Activated CD4-positive, alpha-beta T cell treated with anti-CD3 and anti-CD28 coated beads, Interleukin-2, amount 10 ng/mL, durations not matched to agents 24 days and 14 days (primary cell): ENCODE measurements around the gene CLASRP. TPM values are rescaled to one million over a fixed set of nuclear protein-coding genes. Genes with fewer than 3 reads are reported as not detected.
A peak's percentile ranks its signal among the peaks of the same experiment; 100 is the strongest.

Source experiments
- DNase-seq: peaks from one replicate; pipeline ENCODE4 v3.0.0; 2022
- H3K27ac Mint-ChIP-seq: one replicate; pipeline ENCODE4 v1.8.0; 2022; ENCODE audit warnings: mild to moderate bottlenecking, mixed read lengths
- H3K27me3 Mint-ChIP-seq: one replicate; pipeline ENCODE4 v1.8.0; 2022; ENCODE audit warnings: mixed read lengths
- H3K36me3 Mint-ChIP-seq: one replicate; pipeline ENCODE4 v1.8.0; 2022; ENCODE audit warnings: low read depth, mild to moderate bottlenecking, mixed read lengths
- H3K4me1 Mint-ChIP-seq: one replicate; pipeline ENCODE4 v1.8.0; 2021; ENCODE audit warnings: mixed read lengths
- H3K4me3 Mint-ChIP-seq: one replicate; pipeline ENCODE4 v1.8.0; 2022; ENCODE audit warnings: mild to moderate bottlenecking, moderate library complexity, mixed read lengths
- H3K9me3 Mint-ChIP-seq: one replicate; pipeline ENCODE4 v1.8.0; 2021; ENCODE audit warnings: mixed read lengths
- intact Hi-C: fragments of 100-400 bp; cut with micrococcal nuclease; formaldehyde crosslinking; loops from one replicate; pipeline ENCODE4 v1.15.1; 2023
- total RNA-seq: library from RNA; stranded (reverse); gene quantifications from 2 replicates; pipeline ENCODE4 v1.2.3, GENCODE V29; 2022

Gene CLASRP
- total RNA-seq, 1 donor from 2014 or later = 111 TPM

GRCh38 chr19:45075301-45076028 is 36.6 kb downstream of the CLASRP start:
- peaks cover 10% of the 10 kb centered on the region for H3K36me3 Mint-ChIP-seq
- peak; percentile 83 for DNase-seq
- H3K27me3 Mint-ChIP-seq = no peaks in the 10 kb centered on the region
- H3K4me1 Mint-ChIP-seq = peaks cover 21% of the 10 kb centered on the region
- peak overlapping the region; percentile 80 for H3K27ac Mint-ChIP-seq
- H3K9me3 Mint-ChIP-seq = no peaks in the 10 kb centered on the region
- intact Hi-C loops = loop anchor here (5.0 kb wide), 2 partner anchors 73 to 1308 kb away; partner anchors contain the start of gene RELB
- H3K4me3 Mint-ChIP-seq = peak overlapping the region; percentile 86

DNA sequence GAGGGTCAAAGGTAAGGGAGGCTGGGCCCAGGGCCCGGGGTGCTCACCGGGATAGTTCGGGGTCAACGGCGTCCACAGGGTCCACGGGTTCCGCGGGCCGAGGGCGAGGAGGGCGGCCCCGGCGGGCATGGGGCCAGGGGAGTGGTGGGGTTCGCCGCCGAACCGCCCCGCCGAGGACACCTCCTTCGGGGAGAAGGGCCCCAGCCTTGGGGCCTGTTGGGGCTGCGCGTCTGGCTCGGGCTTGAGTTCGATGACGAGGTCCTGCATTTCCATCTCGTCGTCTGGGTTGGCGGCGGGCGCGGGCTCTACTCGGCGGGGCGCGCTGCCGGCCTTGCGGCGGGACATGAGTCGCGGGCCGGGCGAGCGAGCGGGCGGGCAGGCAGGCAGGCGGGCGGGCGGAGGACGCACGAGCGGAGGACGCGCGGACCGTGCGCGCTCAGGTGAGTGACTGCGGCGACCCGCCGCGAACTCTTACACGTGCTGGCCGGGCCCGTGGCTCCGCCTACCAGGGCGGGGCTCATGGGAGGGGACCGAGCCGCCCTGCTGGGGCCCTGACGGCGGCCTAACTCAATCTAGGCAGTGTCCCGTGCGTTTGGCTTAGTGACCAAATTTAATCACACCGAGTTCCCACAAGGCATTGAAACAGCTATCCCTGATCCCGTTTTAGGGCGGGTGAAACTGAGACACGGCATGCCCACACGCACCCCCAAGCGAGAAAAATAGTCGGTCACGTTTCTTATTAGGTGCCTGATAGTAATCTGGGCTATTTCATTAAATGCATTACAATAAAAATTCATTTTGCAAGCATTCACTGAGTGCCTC is 37.4 kb downstream of the CLASRP start, which contains the start of gene ZNF296:
TSS of gene ZNF296 (minus strand) at position 450 of the 822 bp plus-strand sequence. CDS start at position 345, 105 bp downstream.
- H3K9me3 Mint-ChIP-seq = no peaks in the 10 kb centered on the region
- intact Hi-C loops = loop anchor here (5.0 kb wide), 2 partner anchors 74 to 1309 kb away; partner anchors contain the start of gene RELB
- no peaks in the 10 kb centered on the region for H3K27me3 Mint-ChIP-seq

DNA sequence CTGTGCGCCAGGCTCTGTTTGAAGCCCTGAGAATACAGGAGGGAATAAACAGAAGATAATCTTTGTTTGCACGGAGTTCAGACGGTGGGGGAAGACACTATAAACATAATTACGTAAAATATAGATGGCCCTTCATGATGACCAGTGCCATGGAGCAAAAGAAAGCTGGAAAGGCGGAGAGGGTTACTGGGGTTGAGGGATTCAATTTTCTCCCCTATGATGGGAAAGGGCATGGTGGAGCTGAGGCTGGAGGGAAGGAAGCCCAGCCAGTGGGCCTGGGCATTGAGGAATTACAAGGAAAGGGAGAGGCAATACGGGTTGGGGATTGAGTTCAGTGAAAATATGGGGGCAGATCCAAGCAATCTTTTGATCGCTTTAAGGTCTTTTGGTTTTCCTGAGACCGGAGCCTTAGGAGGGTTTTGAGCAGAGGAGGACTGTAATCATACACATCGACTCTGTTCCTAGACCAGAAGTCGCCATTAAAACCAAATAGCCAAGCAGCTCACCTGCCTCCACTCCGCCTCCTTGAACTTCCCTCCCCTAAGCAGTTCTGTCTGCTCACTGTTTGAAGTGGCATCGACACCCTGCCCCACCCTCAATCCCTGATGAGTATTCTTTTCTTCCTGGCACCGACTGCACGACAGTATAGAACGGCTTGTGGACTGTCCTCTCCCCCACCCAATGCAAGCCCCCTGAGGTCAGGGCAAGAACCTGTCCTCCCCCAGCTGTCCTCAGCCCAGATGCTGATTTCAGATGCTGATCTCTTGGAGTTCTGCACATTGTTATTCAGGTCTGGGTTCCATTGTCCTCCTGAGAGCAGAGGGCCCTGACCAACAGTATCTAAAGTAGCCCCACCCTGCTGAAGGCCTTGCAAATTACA is 38.2 kb downstream of the CLASRP start:
- H3K4me1 Mint-ChIP-seq = peaks cover 28% of the 10 kb centered on the region
- intact Hi-C loops = loop anchor here (5.0 kb wide), 2 partner anchors 75 to 1310 kb away; partner anchors contain the start of gene RELB

More for the DNA sequence above, 37.4 kb downstream of the CLASRP start, which contains the start of gene ZNF296:
- H3K4me1 Mint-ChIP-seq = peaks cover 24% of the 10 kb centered on the region
- peaks cover 7% of the 10 kb centered on the region for H3K36me3 Mint-ChIP-seq
- peak within 1 kb of the TSS; percentile 80 for H3K27ac Mint-ChIP-seq
- H3K4me3 Mint-ChIP-seq = peak within 1 kb of the TSS; percentile 86
- DNase-seq = peak; percentile 95

DNA sequence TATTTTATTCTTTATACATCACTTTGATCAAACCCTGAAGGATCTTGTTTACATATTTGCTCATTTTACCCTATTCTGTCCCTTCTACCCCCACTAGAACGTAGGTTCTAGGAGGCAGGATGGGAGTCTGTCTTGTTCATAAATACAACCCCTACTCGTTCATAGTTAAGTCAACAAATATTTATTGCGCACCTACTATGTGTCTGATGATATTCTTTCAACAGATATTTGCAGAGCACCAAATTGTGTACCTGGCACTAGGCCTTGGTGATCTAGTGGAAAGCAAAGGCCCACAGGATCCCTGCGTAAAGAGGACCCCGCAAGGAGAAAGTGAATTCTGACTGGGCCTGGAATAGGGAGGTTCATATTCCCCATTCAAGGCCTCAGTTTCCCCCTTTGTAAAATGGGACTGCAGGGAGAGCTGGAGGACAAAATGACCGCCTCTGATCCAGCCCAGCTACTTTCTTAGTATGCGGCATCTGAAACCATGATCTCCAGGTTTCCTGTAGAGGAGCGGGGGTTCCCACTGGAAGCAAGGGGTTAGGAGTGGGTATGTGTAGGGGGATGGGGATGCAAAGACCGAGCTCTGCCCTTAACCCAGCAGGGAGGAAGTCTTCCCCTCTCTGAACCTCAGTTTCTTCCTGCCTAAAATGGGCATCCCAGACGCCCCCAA is 39.7 kb downstream of the CLASRP start:
- Mint-ChIP-seq H3K27me3 (no peaks in the 10 kb centered on the region), H3K27ac (peak overlapping the region; percentile 94), H3K4me1 (peaks cover 31% of the 10 kb centered on the region), H3K4me3 (peak overlapping the region; percentile 100), H3K36me3 (peaks cover 19% of the 10 kb centered on the region), H3K9me3 (no peaks in the 10 kb centered on the region)
- no peak for DNase-seq
- intact Hi-C loops = loop anchor here (1.0 to 5.0 kb wide), 6 partner anchors 13 to 1311 kb away; partner anchors contain the start of genes BLOC1S3, CLASRP, RELB and TRAPPC6A

More for the DNA sequence above, 38.2 kb downstream of the CLASRP start:
- Mint-ChIP-seq H3K9me3 (no peaks in the 10 kb centered on the region), H3K27ac (peak overlapping the region; percentile 59), H3K36me3 (peaks cover 13% of the 10 kb centered on the region), H3K4me3 (peak overlapping the region; percentile 86), H3K27me3 (no peaks in the 10 kb centered on the region)
- DNase-seq = no peak

DNA sequence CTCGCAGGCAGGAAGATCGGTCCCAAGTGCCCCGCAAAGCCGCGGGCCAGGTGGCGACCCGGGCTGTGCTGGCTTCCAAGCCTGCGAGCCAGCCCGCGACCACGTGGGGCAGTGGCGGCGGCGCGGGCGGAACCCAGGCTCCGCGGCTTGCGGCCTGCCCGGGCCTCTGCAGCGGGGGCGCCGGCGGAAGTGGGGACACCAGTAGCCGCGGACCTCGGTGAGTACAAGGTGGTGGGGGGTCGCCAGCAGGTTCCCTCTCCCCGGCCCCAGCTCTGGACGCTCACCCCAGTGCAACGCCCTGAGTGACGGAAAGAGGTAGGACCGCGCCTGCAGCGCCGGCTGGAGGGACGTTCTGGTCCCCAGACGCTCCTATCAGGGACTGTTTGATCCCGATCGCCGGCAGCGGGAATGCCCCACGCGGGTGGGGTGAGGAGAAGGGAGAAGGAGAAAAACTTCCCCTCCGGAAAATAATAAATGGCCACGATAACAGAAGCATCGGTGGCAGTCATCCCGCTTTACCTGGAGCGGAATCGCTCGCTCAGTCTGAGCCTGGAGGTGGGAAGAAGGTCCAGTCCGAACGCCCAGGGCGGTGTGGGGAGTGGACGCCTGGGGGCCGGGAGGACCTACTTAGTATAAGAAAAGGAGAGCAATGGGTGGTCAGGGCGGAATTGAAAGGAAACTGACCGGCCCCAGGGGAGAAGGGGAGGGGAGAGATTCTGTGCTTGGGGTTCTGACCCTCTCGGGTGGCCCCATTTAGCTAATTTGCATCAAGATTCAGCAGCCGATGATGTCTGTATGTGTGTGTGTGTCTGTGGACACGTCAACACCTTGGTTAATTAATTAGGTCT is 40.4 kb downstream of the CLASRP start, which contains the start of gene GEMIN7:
TSS of gene GEMIN7 (plus strand) at position 198 of the 848 bp plus-strand sequence. CDS start 10,855 bp downstream, outside the sequence.
- H3K36me3 Mint-ChIP-seq = peaks cover 19% of the 10 kb centered on the region
- H3K27me3 Mint-ChIP-seq = no peaks in the 10 kb centered on the region
- intact Hi-C loops = loop anchor here (1.0 to 5.0 kb wide), 6 partner anchors 12 to 1312 kb away; partner anchors contain the start of genes BLOC1S3, CLASRP, RELB and TRAPPC6A
- no peaks in the 10 kb centered on the region for H3K9me3 Mint-ChIP-seq
- peak; percentile 95 for DNase-seq
- H3K4me3 Mint-ChIP-seq = peak within 1 kb of the TSS; percentile 100
- H3K27ac Mint-ChIP-seq = peak within 1 kb of the TSS; percentile 94
- H3K4me1 Mint-ChIP-seq = peaks cover 31% of the 10 kb centered on the region

- DNase-seq = peak; percentile 67
- Mint-ChIP-seq H3K4me3 (peak overlapping the region; percentile 100), H3K9me3 (no peaks in the 10 kb centered on the region), H3K4me1 (peaks cover 31% of the 10 kb centered on the region), H3K36me3 (peaks cover 19% of the 10 kb centered on the region), H3K27ac (peak overlapping the region; percentile 94), H3K27me3 (no peaks in the 10 kb centered on the region)
- intact Hi-C loops = loop anchor here (1.0 to 5.0 kb wide), 6 partner anchors 11 to 1313 kb away; partner anchors contain the start of genes BLOC1S3, CLASRP, RELB and TRAPPC6A
Measured at GRCh38 chr19:45079911-45080370, 41.1 kb downstream of the CLASRP start.

- H3K27ac Mint-ChIP-seq = no peak overlapping the region
- DNase-seq = no peak
- no peaks in the 10 kb centered on the region for H3K27me3 Mint-ChIP-seq
- H3K4me3 Mint-ChIP-seq = peak overlapping the region; percentile 9
- intact Hi-C loops = no loop called here
- no peaks in the 10 kb centered on the region for H3K9me3 Mint-ChIP-seq
- peaks cover 30% of the 10 kb centered on the region for H3K36me3 Mint-ChIP-seq
- H3K4me1 Mint-ChIP-seq = peaks cover 29% of the 10 kb centered on the region
Measured at GRCh38 chr19:45082170-45082569, 43.3 kb downstream of the CLASRP start.

GRCh38 chr19:45086480-45086879 is 47.6 kb downstream of the CLASRP start:
- no peak for DNase-seq
- intact Hi-C loops = no loop called here
- peaks cover 47% of the 10 kb centered on the region for H3K36me3 Mint-ChIP-seq
- peaks cover 27% of the 10 kb centered on the region for H3K4me1 Mint-ChIP-seq
- H3K9me3 Mint-ChIP-seq = peaks cover 3% of the 10 kb centered on the region
- no peaks in the 10 kb centered on the region for H3K27me3 Mint-ChIP-seq
- peak overlapping the region; percentile 14 for H3K27ac Mint-ChIP-seq
- H3K4me3 Mint-ChIP-seq = no peak overlapping the region

DNA sequence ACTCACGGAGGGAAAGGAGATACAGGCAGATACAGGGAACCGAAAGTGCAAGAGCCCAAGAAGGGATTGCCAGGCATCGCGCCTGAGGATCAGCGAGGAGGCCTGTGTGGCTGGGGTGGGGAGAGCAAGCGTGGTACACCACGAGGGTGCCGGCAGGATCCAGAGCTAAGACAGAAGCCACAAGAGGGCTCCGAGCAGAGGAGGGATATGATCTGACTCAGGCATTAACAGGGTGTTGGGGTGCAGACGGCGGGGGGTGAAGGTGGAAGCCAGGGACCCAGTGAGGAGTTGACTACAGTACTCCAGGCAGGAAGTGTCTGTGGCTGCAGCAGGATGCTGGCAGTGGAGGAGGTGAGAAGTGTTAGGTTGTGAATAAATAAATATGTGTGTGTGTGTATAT is 48.7 kb downstream of the CLASRP start:
- intact Hi-C loops = no loop called here
- peak; percentile 87 for DNase-seq
- H3K27me3 Mint-ChIP-seq = no peaks in the 10 kb centered on the region
- H3K9me3 Mint-ChIP-seq = peaks cover 4% of the 10 kb centered on the region
- peak overlapping the region; percentile 65 for H3K4me3 Mint-ChIP-seq
- peaks cover 25% of the 10 kb centered on the region for H3K4me1 Mint-ChIP-seq
- H3K36me3 Mint-ChIP-seq = peaks cover 39% of the 10 kb centered on the region
- peak overlapping the region; percentile 89 for H3K27ac Mint-ChIP-seq

GRCh38 chr19:45090034-45090433 is 51.2 kb downstream of the CLASRP start:
- DNase-seq = no peak
- Mint-ChIP-seq H3K4me1 (peaks cover 40% of the 10 kb centered on the region), H3K4me3 (no peak overlapping the region), H3K9me3 (peaks cover 4% of the 10 kb centered on the region), H3K27me3 (no peaks in the 10 kb centered on the region), H3K27ac (no peak overlapping the region), H3K36me3 (peaks cover 40% of the 10 kb centered on the region)
- intact Hi-C loops = loop anchor here (5.0 kb wide), 1 partner anchor 162 kb away; the partner anchor contains the start of gene MARK4

- peaks cover 35% of the 10 kb centered on the region for H3K36me3 Mint-ChIP-seq
- no peak overlapping the region for H3K27ac Mint-ChIP-seq
- peaks cover 4% of the 10 kb centered on the region for H3K9me3 Mint-ChIP-seq
- intact Hi-C loops = loop anchor here (1.0 to 5.0 kb wide), 2 partner anchors 11 to 162 kb away; partner anchors contain the start of genes GEMIN7 and MARK4
- no peaks in the 10 kb centered on the region for H3K27me3 Mint-ChIP-seq
- H3K4me3 Mint-ChIP-seq = no peak overlapping the region
- H3K4me1 Mint-ChIP-seq = peaks cover 40% of the 10 kb centered on the region
- DNase-seq = no peak
Measured at GRCh38 chr19:45090606-45091005, 51.8 kb downstream of the CLASRP start.
